ENCODE measurements around the gene CAMK2G.
"Not testable (repeated sequence)": the region's sequence is repeated elsewhere in the genome, so short reads cannot be mapped to it uniquely, and the experiment has no call there.

CAMK2G gene

DNA sequence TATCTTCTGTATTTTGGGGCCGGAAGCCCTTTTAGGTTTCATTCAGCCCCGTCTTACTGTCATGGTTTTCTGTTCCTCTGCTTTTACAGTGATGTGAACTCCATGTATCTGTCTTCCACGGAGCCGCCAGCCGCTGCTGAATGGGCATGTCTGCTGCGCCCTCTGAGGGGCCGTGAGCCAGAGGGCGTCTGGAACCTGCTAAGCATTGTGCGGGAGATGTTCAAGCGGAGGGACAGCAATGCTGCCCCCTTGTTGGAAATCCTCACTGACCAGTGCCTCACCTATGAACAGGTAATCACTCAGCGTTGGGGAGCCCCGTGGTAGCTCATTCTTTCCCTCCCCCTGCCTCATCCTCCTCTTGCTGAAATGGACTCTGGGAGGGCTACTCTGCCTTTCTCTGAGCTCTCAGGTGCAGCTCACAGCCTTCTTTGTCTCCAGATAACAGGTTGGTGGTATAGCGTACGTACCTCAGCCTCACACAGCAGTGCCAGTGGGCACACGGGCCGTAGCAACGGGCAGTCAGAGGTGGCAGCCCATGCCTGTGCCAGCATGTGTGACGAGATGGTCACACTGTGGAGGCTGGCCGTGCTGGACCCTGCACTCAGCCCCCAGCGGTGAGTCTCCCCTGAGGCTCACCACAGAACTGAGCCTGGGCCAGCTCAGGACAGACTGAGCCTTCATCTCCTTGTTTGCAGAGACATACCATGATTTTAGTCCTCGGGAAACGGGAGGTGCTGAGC, 83.3 kb downstream of the CAMK2G start:
- Histone ChIP-seq H2BK120ac (ENCODE audit: insufficient read depth, low read length, poor library complexity) (no peak overlapping the region), H3K4me3 (ENCODE audit: low read depth, low read length) (no peak overlapping the region), H3K79me2 (ENCODE audit: control insufficient read depth, insufficient read depth, low read length, poor library complexity) (peaks cover 5% of the 10 kb centered on the region), H3K23ac (ENCODE audit: low read length) (no peak overlapping the region), H2BK5ac (ENCODE audit: low read depth, low read length, poor library complexity) (no peak overlapping the region), H2AFZ (ENCODE audit: insufficient read depth, low read length, poor library complexity) (no peak overlapping the region), H3K79me1 (ENCODE audit: low read length) (no peaks in the 10 kb centered on the region), H3K4me1 (ENCODE audit: control insufficient read depth in 1 of 2, insufficient read depth in 2 of 2, low read length in 2 of 2) (peaks cover 4% of the 10 kb centered on the region in 2 experiments), H4K8ac (ENCODE audit: low read depth, low read length) (no peak overlapping the region), H3K18ac (ENCODE audit: low read length) (no peak overlapping the region), H3K9me3 (ENCODE audit: insufficient read depth, low read depth, low read length) (no peaks in the 10 kb centered on the region), H2AK5ac (ENCODE audit: low read length) (no peak overlapping the region), H3K4ac (ENCODE audit: low read depth, low read length) (no peak overlapping the region), H4K91ac (ENCODE audit: low read depth, low read length) (no peak overlapping the region), H2BK12ac (ENCODE audit: low read length) (no peak overlapping the region), H3K9ac (ENCODE audit: low read length) (no peak overlapping the region), H3K14ac (ENCODE audit: low read length) (no peak overlapping the region), H3K27ac (ENCODE audit: low read depth, low read length) (no peak overlapping the region), H3K27me3 (ENCODE audit: insufficient read depth, low read length) (no peaks in the 10 kb centered on the region), H4K12ac (ENCODE audit: low read depth, low read length) (no peak overlapping the region), H3K36me3 (ENCODE audit: control insufficient read depth in 1 of 2, insufficient read depth in 2 of 2, low read length in 2 of 2) (peaks cover 66 to 71% of the 10 kb centered on the region in 2 experiments), H3K4me2 (ENCODE audit: low read length) (no peak overlapping the region)
- DNase-seq: no peak
- WGBS (ENCODE audit: extremely low coverage, insufficient coverage, insufficient read length): no CpG with 5 or more reads among the region's 22 CpGs

DNA sequence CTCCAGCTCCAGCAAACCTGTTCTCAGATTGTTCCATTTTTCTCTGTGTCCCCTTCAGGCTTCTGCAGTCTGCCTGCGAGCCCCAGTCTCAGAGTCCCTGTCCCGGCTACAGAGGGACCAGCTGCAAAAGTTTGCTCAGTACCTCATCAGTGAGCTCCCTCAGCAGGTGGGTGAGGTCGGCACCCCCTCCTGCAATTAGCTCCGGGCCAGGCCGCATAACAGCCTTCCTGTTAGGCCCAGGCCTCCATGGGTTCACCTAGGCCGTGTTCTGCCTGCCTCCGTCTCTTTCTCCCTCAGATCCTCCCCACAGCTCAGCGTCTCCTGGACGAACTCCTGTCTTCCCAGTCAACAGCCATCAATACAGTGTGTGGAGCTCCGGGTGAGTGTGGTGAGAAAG, 84.7 kb downstream of the CAMK2G start:
- WGBS (ENCODE audit: extremely low coverage, insufficient coverage, insufficient read length): no CpG with 5 or more reads among the region's 10 CpGs
- no peak for DNase-seq
- H3K27ac ChIP-seq (ENCODE audit: low read depth, low read length): no peak overlapping the region
- no peak overlapping the region for H4K12ac ChIP-seq (ENCODE audit: low read depth, low read length)
- no peak overlapping the region for H2BK120ac ChIP-seq (ENCODE audit: insufficient read depth, low read length, poor library complexity)
- no peak overlapping the region for H3K4me3 ChIP-seq (ENCODE audit: low read depth, low read length)
- H2BK12ac ChIP-seq (ENCODE audit: low read length): no peak overlapping the region
- H3K14ac ChIP-seq (ENCODE audit: low read length): no peak overlapping the region
- no peak overlapping the region for H2AFZ ChIP-seq (ENCODE audit: insufficient read depth, low read length, poor library complexity)
- no peak overlapping the region for H3K18ac ChIP-seq (ENCODE audit: low read length)
- H4K91ac ChIP-seq (ENCODE audit: low read depth, low read length): no peak overlapping the region
- no peak overlapping the region for H3K9ac ChIP-seq (ENCODE audit: low read length)
- no peak overlapping the region for H3K4me2 ChIP-seq (ENCODE audit: low read length)
- H3K36me3 ChIP-seq (ENCODE audit: control insufficient read depth in 1 of 2, insufficient read depth in 2 of 2, low read length in 2 of 2): peaks cover 59% of the 10 kb centered on the region in 2 experiments
- H3K27me3 ChIP-seq (ENCODE audit: insufficient read depth, low read length): no peaks in the 10 kb centered on the region
- no peak overlapping the region for H2AK5ac ChIP-seq (ENCODE audit: low read length)
- no peaks in the 10 kb centered on the region for H3K9me3 ChIP-seq (ENCODE audit: insufficient read depth, low read depth, low read length)
- peaks cover 9% of the 10 kb centered on the region for H3K79me2 ChIP-seq (ENCODE audit: control insufficient read depth, insufficient read depth, low read length, poor library complexity)
- no peak overlapping the region for H3K23ac ChIP-seq (ENCODE audit: low read length)
- H3K4ac ChIP-seq (ENCODE audit: low read depth, low read length): no peak overlapping the region
- H3K79me1 ChIP-seq (ENCODE audit: low read length): peaks cover 6% of the 10 kb centered on the region
- no peak overlapping the region for H4K8ac ChIP-seq (ENCODE audit: low read depth, low read length)
- no peak overlapping the region for H2BK5ac ChIP-seq (ENCODE audit: low read depth, low read length, poor library complexity)
- peaks cover 4% of the 10 kb centered on the region in 2 experiments for H3K4me1 ChIP-seq (ENCODE audit: control insufficient read depth in 1 of 2, insufficient read depth in 2 of 2, low read length in 2 of 2)

DNA sequence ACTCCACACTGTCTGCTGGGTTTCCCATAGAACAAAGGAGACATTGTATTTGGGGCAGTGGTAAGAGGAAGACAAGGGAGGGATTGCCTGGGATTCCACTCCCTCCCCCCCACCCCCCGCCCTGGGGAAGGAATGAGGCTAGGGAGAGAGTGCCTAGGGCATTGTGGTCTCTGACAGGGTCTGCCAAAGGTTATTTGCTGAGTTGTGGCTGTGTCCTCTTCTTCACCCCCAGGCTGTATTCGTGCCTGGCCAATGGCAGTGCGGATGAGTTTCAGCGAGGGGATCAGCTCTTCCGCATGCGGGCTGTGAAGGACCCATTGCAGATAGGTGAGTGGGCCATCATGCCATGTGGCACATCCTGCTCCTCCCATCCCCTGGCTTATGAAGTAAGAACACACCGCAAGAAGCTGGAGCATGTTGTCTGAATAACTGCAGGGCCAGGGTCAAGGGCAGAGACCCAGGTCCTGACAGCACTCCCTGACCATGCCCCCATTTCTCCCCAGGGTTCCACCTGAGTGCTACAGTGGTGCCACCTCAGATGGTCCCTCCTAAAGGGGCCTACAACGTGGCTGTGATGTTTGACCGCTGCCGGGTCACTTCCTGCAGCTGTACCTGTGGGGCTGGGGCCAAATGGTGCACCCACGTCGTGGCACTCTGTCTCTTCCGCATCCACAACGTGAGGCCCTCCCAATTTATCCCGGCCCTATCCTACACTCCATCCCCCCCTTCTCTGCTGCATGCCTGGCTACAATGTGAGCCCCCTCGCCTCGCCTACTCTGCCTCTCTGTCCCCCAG, 85.3 kb downstream of the CAMK2G start:
- Histone ChIP-seq H3K27me3 (ENCODE audit: insufficient read depth, low read length) (no peaks in the 10 kb centered on the region), H3K4me2 (ENCODE audit: low read length) (no peak overlapping the region), H3K14ac (ENCODE audit: low read length) (no peak overlapping the region), H4K8ac (ENCODE audit: low read depth, low read length) (no peak overlapping the region), H3K36me3 (ENCODE audit: control insufficient read depth in 1 of 2, insufficient read depth in 2 of 2, low read length in 2 of 2) (peaks cover 53% of the 10 kb centered on the region in 2 experiments), H3K23ac (ENCODE audit: low read length) (no peak overlapping the region), H3K18ac (ENCODE audit: low read length) (no peak overlapping the region), H2AFZ (ENCODE audit: insufficient read depth, low read length, poor library complexity) (no peak overlapping the region), H2BK5ac (ENCODE audit: low read depth, low read length, poor library complexity) (no peak overlapping the region), H3K79me1 (ENCODE audit: low read length) (peaks cover 6% of the 10 kb centered on the region), H3K27ac (ENCODE audit: low read depth, low read length) (no peak overlapping the region), H3K4me3 (ENCODE audit: low read depth, low read length) (peak overlapping the region; percentile 31), H3K9ac (ENCODE audit: low read length) (no peak overlapping the region), H3K79me2 (ENCODE audit: control insufficient read depth, insufficient read depth, low read length, poor library complexity) (peaks cover 9% of the 10 kb centered on the region), H3K4ac (ENCODE audit: low read depth, low read length) (no peak overlapping the region), H4K12ac (ENCODE audit: low read depth, low read length) (no peak overlapping the region), H3K4me1 (ENCODE audit: control insufficient read depth in 1 of 2, insufficient read depth in 2 of 2, low read length in 2 of 2) (peaks cover 4% of the 10 kb centered on the region in 2 experiments), H4K91ac (ENCODE audit: low read depth, low read length) (no peak overlapping the region), H2BK12ac (ENCODE audit: low read length) (no peak overlapping the region), H3K9me3 (ENCODE audit: insufficient read depth, low read depth, low read length) (no peaks in the 10 kb centered on the region), H2AK5ac (ENCODE audit: low read length) (no peak overlapping the region), H2BK120ac (ENCODE audit: insufficient read depth, low read length, poor library complexity) (no peak overlapping the region)
- no CpG with 5 or more reads among the region's 17 CpGs for WGBS (ENCODE audit: extremely low coverage, insufficient coverage, insufficient read length)
- peak in 1 of 2 donors; percentile 24 for DNase-seq

DNA sequence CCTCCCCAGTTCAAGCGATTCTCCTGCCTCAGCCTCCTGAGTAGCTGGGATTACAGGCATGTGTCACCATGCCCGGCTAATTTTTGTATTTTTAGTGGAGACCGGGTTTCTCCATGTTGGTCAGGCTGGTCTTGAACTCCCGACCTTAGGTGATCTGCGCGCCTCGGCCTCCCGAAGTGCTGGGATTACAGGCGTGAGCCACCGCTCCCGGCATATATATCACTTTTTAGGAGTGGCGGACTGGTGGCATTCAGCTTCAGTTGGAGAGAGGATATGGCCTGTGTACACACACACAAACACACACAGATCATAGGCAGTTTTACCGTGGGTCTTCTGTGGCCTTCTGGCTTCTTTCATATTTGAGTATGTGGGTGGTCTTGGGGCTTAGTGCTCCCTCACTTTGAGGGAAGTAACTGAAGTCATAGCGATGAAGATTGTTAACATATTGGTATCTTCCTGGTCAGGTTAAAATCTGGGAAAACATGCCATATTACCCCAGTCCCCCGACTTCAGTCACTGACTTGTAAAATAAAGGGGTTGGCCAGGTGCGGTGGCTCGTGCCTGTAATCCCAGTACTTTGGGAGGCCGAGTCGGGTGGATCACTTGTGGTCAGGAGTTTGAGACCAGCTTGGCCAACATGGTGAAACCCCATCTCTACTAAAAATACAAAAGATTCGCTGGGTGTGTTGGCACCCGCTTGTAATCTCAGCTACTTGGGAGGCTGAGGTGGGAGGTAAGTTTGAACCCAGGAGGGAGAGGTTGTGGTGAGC, 87.1 kb downstream of the CAMK2G start:
- H3K4me1 ChIP-seq (ENCODE audit: control insufficient read depth in 1 of 2, insufficient read depth in 2 of 2, low read length in 2 of 2); H4K8ac ChIP-seq (ENCODE audit: low read depth, low read length); H3K27me3 ChIP-seq (ENCODE audit: insufficient read depth, low read length); H2BK120ac ChIP-seq (ENCODE audit: insufficient read depth, low read length, poor library complexity); H2AK5ac ChIP-seq (ENCODE audit: low read length); H2BK5ac ChIP-seq (ENCODE audit: low read depth, low read length, poor library complexity); H3K27ac ChIP-seq (ENCODE audit: low read depth, low read length); H2AFZ ChIP-seq (ENCODE audit: insufficient read depth, low read length, poor library complexity); H4K91ac ChIP-seq (ENCODE audit: low read depth, low read length); H3K4me2 ChIP-seq (ENCODE audit: low read length); H2BK12ac ChIP-seq (ENCODE audit: low read length); H3K23ac ChIP-seq (ENCODE audit: low read length); H3K14ac ChIP-seq (ENCODE audit: low read length); DNase-seq; H3K9ac ChIP-seq (ENCODE audit: low read length); H3K18ac ChIP-seq (ENCODE audit: low read length); H4K12ac ChIP-seq (ENCODE audit: low read depth, low read length); H3K4me3 ChIP-seq (ENCODE audit: low read depth, low read length); H3K9me3 ChIP-seq (ENCODE audit: insufficient read depth, low read depth, low read length); H3K79me1 ChIP-seq (ENCODE audit: low read length): not testable (repeated sequence)
- peak overlapping the region; percentile 72 for H3K4ac ChIP-seq (ENCODE audit: low read depth, low read length)
- WGBS (ENCODE audit: extremely low coverage, insufficient coverage, insufficient read length): no CpG with 5 or more reads among the region's 21 CpGs
- peaks cover 11% of the 10 kb centered on the region for H3K79me2 ChIP-seq (ENCODE audit: control insufficient read depth, insufficient read depth, low read length, poor library complexity)
- H3K36me3 ChIP-seq (ENCODE audit: control insufficient read depth in 1 of 2, insufficient read depth in 2 of 2, low read length in 2 of 2): peaks cover 35% of the 10 kb centered on the region in 2 experiments
